ENCODE data around the gene SLC25A13.
"Not testable (repeated sequence)": the region's sequence is repeated elsewhere in the genome, so short reads cannot be mapped to it uniquely, and the experiment has no call there.

Gene SLC25A13, protein sequence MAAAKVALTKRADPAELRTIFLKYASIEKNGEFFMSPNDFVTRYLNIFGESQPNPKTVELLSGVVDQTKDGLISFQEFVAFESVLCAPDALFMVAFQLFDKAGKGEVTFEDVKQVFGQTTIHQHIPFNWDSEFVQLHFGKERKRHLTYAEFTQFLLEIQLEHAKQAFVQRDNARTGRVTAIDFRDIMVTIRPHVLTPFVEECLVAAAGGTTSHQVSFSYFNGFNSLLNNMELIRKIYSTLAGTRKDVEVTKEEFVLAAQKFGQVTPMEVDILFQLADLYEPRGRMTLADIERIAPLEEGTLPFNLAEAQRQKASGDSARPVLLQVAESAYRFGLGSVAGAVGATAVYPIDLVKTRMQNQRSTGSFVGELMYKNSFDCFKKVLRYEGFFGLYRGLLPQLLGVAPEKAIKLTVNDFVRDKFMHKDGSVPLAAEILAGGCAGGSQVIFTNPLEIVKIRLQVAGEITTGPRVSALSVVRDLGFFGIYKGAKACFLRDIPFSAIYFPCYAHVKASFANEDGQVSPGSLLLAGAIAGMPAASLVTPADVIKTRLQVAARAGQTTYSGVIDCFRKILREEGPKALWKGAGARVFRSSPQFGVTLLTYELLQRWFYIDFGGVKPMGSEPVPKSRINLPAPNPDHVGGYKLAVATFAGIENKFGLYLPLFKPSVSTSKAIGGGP

DNA sequence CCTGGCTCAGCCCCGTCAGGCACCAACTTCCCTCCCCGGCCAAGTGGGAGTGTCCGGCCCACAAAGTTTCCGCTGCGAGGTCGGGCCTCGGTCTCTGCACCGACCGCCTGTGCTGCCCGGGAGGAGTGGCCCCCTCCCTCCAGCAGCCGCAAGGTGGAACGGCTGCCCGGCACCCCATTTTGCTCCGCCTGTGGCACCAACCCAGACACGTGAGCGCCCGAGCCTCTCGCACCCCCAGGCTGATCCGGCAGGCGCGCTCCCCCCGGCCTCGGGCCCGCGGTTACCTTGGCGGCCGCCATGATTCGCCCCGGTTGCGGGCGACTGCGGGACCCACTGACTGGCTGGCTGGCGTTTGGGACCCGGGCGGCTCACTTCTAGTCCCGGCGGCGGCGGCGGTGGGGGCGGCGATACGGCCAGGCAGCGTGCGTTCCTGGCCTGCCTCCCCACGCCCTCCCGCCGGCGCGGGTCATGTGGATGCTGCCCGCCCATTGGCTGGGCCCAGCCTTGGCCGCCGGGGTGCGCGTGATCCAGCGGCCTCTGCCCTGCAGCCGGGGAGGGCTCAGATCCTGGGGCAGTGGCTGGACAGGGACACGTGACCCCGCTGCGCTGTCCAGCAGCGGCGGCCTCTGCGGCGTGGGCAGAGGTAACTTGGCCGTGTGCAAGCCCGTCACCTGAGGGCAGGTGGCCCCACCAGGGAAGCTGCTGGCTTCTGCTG is at the start of gene SLC25A13:
Gene SLC25A13, minus strand, starts transcription at position 441 of the 715 bp plus-strand sequence. Its CDS starts 142 bp downstream, at position 299.
- DNase-seq: peak; percentile 91

DNA sequence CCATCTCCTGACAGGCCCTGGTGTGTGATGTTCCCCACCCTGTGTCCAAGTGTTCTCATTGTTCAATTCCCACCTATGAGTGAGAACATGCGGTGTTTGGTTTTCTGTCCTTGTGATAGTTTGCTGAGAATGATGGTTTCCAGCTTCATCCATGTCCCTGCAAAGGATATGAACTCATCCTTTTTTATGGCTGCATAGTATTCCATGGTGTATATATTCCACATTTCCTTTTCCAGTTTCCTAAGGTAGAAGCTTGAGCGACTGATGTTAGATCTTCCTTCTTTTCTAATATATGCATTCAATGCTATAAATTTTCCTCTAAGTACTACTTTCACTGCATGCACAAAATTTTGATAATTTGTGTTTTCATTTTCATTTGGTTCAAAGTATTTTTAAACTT is 44.0 kb upstream of the SLC25A13 start:
- DNase-seq: not testable (repeated sequence)

DNA sequence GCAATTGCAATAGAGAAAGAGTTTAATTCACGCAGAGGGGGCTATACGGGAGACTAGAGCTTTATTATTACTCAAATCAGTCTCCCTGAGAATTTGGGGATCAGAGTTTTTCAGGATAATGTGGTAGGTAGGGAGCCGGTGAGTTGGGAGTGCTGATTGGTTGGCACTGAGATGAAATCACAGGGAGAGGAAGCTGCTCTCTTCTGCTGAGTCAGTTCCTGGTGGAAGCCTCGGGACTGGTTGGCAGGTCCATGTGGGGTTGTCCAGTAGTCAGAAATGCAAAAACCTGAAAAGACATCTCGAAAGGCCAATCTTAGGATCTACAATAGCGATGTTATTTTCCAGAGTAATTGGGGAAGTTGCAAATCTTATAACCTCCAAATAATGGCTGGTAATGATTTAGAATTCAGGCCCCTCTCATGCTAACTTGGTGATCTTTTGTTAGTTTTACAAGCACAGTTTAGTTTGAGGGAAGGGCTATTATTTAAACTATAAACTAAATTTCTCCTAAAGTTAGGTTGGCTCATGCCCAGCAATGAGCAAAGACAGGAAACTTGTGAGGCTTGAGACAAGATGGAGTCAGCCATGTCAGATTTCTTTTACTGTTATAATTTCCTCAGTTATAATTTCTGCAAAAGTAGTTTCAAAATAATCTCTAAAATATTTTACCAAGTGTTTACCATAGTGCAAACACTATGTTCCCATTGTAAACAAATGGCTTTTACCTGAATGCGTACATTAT is 39.4 kb upstream of the SLC25A13 start:
- no peak for DNase-seq

DNA sequence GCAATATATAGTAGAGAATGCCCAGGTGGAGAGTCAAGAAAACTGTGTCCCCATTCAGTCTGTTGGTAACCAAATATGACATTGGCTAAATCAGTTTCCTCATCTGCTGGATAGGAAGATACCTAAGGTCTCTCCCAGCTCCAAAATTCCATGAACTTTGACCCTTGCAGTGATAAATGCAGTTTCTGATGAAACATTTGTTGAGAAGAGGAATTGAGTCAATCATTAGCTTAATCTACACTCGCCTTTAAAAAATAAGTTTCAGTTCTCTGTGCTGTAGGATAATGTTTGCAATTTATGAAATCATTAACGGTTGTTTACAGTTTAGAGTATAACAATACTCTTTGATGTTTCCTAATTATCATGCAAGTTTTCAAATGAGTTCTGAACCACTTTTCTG is 38.0 kb upstream of the SLC25A13 start:
- DNase-seq: no peak

DNA sequence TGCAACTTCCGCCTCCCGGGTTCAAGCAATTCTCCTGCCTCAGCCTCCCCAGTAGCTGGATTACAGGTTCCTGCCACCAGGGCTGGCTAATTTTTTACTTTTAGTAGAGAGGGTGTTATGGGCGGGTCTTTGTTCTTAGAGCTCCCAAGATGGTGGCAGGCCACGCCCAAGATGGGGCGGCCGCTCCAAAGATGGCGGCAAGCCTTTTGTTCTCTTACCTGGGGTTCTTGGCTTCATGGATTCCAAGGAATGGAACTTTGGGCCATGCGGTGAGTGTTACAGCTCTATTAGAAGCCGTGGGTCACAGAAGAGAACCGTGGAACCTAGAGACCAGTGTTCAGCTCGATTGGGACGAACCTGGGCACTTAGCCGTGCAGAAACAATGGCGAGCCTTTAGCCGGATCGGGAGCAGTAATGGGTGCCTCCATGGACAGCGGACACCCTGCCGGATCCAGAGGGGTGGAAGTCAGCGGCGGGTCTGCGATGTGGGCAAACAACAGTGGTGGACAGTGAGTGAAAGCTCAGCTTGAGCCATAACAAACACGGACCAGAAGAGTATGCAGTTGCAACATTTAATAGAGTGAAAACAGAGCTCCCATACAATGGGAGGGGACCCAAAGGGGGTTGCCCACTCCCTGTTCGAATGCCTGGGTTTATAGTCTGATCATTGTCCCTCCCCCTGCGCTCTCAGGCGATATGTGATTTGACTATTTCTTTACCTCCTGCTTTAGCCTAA is 36.5 kb upstream of the SLC25A13 start:
- not testable (repeated sequence) for DNase-seq

DNA sequence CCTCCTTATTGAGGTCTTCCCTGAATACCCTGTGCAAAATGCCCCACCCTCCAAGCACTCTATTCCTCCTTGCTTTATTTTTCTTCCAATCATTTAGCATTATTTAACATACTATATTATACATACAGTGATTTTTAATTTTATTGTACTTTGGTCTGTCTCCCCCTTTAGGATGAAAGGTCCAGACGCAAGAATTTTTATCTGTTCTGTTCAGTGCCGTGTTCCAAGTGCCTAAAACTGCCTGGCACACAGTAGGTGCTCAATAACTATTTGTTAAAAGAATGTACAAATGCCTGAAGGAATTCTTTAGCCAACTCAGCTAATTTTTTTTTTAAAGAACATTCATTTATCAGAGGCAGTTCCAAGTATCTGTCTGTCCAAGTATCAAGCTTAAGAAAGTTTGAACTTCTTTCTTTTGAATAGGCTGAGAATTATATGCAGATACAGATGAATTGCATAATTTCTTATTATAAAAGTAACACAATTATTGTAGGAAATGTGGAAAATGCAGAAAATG is 34.1 kb upstream of the SLC25A13 start:
- DNase-seq: no peak

DNA sequence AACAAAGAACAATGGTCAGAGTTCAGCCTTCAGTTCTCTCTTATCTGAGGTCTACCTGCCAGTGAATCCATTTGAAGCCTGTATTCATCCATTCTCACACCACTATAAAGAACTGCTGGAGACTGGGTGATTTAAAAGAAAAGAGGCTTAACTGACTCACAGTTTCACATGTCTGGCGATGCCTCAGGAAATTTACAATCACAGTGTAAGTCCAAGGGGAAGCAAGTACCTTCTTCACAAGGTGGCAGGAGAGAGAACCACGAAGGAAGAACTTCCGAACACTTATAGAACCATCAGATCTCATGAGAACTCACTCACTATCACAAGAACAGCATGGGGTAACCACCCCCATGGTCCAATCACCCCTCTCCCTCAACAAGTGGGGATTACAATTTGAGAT is 33.0 kb upstream of the SLC25A13 start:
- no peak for DNase-seq

DNA sequence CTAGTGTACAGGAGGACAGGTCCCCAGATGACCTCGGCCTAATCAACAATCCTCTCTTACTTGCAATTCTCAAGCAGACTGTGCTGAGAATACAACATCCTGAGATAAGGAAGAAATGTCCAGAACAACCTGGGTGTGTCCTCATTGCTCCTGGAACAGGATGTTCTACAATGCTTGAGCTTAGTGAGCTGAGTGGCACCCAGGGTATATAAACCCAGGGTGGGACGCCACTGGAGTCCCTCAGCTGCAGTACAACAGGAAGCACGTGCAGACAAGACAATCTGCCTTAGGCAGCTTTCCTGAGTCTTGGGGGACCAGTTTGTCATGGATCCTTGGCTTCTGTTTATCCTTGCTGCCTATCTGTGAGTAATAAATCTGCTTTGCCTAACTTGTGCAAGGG is 27.7 kb upstream of the SLC25A13 start:
- DNase-seq: no peak

DNA sequence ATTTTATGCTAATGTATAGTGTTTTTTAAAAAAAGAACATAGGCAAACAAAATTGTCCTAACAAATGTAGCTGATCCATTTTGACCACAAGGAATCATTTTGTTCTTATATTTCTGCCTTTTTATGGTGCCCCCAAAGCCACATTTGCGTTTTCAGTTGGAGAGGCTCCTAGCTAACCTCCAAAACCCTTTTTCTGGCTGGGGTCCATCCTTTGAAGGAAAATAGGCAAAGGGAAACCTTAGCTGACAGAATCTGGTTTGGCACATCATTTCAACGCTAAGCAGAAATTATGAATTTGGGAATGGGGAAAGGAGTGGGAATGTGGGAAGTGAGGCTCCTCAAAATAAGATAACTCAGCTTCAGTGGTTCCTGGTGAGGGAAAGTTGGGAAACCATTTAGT is 25.6 kb upstream of the SLC25A13 start:
- no peak for DNase-seq

DNA sequence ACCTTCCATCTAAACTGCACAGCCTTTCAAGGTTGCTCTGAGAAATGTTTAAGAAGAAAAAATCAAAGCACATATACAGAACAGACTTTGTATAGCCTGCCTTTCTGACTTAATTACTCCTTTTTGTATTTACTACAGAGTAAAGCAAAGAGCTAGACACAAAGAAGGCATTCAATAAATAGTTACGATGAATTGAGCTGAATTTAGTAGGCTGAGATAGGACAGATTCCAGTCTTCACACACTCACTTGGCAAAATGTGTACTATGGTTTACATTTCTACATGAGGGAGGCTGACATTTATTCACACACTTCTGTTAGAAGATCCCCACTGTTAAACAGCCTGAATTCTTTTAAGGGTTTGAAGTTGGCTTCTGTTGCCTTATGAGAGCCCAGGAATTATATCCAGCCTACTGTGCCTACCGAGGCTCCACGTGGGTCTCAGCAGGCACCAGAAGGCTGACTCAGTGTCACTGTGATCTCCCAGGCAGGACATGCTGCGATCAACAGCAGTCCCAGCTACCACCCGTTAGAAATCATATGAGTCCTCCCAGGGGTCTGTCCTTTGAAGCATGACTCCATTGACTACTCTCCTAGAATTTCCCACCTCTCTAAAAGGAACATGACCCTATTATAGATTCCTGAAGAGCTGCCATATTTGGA is 24.5 kb upstream of the SLC25A13 start:
- DNase-seq: no peak

DNA sequence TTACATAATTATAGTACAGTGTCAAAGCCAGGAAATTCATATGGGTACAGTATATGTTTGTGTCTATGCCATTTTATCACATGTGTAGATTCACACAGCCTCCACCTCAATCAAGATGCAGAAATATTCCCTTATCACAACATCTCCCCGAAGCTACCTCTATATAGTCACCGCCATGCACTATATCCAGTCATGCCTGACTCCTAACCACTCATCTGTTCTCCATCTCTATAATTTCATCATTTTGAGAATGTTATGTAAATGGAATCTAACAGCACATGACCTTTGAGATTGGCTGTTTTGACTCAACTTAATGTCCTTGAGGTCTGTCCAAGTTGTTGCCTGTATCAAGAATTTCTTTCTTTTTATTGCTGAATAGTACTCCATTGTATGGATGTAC is 22.3 kb upstream of the SLC25A13 start:
- no peak for DNase-seq

DNA sequence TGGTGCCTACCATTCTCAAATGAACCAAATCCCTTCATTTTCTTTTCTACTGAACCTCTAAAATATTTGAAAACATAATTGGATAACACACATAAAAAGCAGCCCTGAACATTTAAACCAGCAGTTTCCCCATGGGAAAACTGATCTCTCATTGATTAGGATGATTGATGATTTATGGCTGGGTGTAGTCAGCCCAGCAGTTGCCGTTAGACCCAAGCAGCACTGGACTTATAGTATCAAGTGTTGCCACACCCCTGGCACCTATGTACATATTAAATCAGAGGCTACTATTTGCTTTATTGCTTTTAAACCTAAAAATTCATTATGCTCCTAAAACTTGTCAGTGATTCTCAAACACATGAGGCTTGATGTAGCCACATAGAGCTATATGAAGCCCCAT is 20.2 kb upstream of the SLC25A13 start:
- DNase-seq: no peak

DNA sequence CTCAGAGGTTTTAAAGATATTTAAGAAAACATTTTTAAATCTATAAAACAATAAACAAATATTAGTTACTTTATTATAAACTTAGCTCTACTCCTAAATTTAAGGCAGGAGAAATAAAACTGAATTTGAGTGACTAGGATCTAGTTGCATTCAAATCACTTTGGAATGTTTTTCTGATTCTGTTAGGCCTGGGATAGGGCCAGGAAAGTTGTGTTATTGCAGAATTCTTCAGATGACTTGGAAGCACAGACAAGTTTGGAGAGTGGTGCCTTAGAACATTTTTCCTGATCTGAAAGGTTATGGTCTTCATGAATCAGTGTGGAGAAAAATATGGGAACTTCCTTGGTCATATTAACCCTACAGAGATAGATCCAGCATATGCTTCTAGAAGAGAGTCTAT is 15.6 kb upstream of the SLC25A13 start:
- DNase-seq: no peak

DNA sequence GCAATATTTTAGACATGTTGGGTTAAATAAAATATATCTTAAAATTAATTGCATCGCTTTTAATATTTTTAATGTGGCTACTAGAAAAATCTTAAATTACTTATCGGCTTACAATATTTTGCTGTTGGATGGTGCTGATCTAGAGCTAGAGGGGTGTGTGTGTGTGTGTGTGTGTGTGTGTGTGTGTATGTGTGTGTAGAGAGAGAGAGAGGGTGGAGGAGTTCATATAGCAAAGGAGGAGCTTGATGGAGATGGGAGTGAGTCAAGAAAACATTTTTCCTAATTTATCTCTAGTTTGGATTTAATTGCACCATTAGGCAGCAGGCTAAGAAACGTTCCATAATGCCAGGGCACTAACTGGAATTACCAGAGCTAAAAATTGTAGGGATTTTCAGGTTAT is 10.4 kb upstream of the SLC25A13 start:
- DNase-seq: no peak

DNA sequence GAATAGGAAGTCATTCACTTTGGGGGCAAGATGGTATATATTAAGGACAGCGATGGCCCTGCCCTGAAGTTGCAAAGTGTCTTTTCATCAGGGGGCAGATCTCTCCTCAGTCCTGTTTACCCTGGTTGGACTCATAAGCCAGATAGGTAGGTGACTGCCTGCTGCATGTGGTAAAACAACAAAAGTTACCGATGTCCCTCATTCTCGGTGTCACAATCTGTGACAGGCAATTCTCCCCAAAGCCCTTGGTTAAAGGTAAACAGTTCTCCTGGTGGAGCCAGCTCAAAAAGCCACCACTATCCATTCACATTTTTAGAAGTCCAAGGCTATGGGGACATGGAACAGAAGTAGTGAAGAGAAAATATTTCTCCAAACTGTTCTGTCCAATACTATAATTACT is 9.9 kb upstream of the SLC25A13 start:
- DNase-seq: no peak

DNA sequence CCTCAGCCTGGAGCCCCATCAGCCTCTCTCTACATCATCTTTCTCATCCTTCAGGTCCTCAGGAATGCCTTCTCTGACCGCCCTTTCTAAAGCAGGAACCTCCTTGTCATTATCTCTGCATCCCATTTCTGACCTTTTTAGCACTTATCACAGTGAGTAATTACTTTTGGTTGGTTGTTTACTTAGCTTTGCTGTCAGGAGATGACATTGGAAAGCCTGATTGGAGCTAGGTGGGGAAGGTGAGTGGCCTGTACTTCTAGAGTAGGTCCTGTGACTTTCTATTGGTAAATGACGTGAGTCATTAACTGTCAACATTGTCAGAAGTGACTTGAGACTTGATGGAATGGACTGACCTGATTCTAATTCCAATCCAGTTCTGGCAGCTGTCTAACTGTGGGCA is 9.3 kb upstream of the SLC25A13 start:
- no peak for DNase-seq

DNA sequence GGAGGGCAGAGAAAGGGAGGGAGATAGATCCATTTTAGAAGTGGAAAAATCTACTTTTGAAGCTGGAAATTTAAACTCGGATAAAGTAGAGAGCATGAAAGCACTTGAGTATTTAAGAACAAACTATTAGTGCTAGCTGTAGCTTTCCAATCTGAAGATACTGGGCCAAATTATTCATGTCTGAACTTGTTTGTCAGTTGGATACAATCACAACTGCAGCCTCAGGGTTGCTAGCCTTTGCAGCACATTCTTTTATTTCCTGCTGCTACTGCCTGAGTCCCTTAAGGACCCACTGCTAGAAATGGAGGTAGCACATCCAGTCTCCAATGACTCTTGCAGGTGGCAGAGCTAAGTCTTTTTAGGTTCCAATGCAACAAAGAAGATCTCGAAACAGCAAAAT is 8.3 kb upstream of the SLC25A13 start:
- DNase-seq: no peak

DNA sequence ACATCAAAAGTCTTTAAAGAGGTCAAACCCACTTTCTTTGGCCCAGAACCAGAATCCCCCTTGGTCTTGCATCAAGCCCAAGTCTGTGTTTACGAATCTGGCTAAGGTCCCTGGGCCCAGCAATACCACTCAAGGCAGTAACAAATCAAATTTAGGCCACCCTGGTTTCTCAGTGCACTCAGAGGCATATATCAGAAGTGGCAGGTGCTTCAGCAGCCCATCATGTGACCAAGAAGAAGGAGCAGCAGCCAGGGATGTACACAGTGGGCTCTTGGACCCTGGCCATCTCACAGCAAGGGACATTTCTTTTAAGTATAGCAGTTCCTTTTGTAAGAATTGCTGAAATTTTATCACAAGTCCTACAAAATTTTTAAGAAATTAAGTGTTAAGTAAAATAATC is 7.3 kb upstream of the SLC25A13 start:
- no peak for DNase-seq

DNA sequence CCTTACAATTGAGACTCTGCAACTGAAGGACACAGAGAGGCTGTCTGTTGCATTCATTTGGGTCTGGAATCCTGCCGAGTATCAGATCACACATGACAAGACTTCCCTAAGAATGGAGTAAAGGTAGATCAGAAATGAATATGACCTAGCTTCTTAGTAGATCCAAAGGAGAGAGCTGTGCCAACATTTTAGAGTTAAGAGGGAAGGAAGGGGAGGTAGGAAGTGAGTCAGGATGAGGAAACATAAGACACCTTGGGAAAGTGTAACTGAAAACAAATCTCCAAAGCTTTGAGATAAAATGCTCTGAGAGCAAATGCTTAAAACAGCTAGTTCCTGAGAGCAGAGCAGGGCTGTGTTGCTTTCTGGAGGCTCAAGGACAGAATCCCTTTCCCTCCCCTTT is 6.1 kb upstream of the SLC25A13 start:
- no peak for DNase-seq

DNA sequence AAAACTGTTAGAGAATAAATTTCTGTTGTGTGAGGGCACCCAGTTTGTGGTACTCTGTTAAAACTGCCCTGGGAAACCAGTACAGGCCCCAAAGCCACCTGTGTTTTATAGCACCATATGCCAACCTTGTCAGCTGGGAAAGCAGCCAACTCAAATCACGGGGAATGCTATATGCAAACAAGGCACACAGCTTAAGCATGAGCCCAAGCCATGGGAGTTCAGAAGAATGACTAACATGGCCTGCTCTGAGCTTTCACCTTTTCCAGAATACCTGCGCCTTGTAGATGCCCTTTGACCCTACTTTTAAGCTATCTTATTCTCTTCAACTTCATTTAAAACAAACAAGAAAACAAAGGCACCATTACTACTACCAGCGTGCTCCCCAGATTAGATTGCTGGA is 5.5 kb upstream of the SLC25A13 start:
- DNase-seq: peak; percentile 76

DNA sequence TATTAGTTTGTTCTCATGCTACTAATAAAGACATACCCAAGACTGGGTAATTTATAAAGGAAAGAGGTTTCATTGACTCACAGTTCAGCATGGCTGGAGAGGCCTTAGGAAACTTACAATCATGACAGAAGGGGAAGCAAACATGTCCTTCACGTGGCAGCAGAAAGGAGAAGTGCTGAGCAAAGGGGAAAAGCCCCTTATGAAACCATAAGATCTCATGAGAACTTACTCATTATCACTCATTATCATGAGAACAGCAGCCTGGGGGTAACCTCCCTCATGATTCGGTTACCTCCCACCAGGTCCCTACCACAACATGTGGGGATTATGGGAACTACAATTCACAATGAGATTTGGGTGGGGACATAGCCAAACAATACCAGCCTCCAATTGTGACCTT is 4.9 kb upstream of the SLC25A13 start:
- DNase-seq: peak; percentile 50

Measured in RPMI8226 (cell line).